ENCODE results near the gene HNRNPA2B1. TPM values are rescaled to one million over a fixed set of nuclear protein-coding genes. Genes with fewer than 3 reads are reported as not detected.
"Not testable (repeated sequence)": the region's sequence is repeated elsewhere in the genome, so short reads cannot be mapped to it uniquely, and the experiment has no call there.

HNRNPA2B1 gene
- total RNA-seq, 1 donor from 2014 or later: 287 TPM

DNA sequence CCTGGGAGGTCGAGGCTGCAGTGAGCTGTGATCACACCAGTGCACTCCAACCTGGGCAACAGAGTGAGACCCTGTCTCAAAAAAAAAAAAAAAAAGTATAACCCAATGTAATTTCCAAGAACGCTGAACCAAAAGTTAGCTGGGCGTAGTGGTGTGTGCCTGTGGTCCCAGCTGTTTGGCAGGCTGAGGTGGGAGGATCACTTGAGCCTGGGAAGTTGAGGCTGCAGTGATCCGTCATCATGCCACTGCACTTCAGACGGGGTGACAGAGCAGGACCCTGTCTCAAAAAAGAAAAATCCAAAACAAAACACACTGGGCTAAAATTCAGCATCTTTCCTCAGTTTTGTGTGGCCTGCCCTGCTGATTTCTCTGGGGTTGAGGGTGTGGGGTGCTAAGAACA, 21.1 kb downstream of the HNRNPA2B1 start:
- H3K4me3 ChIP-seq (ENCODE audit: low read depth, low read length): no peak overlapping the region
- no peak for DNase-seq (ENCODE audit: low read depth)
- TF ChIP-seq, protein P1, sequence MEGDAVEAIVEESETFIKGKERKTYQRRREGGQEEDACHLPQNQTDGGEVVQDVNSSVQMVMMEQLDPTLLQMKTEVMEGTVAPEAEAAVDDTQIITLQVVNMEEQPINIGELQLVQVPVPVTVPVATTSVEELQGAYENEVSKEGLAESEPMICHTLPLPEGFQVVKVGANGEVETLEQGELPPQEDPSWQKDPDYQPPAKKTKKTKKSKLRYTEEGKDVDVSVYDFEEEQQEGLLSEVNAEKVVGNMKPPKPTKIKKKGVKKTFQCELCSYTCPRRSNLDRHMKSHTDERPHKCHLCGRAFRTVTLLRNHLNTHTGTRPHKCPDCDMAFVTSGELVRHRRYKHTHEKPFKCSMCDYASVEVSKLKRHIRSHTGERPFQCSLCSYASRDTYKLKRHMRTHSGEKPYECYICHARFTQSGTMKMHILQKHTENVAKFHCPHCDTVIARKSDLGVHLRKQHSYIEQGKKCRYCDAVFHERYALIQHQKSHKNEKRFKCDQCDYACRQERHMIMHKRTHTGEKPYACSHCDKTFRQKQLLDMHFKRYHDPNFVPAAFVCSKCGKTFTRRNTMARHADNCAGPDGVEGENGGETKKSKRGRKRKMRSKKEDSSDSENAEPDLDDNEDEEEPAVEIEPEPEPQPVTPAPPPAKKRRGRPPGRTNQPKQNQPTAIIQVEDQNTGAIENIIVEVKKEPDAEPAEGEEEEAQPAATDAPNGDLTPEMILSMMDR (conservative IDR thresholded peaks at IDR 0.05; ENCODE audit: low read depth, low read length): no peak

DNA sequence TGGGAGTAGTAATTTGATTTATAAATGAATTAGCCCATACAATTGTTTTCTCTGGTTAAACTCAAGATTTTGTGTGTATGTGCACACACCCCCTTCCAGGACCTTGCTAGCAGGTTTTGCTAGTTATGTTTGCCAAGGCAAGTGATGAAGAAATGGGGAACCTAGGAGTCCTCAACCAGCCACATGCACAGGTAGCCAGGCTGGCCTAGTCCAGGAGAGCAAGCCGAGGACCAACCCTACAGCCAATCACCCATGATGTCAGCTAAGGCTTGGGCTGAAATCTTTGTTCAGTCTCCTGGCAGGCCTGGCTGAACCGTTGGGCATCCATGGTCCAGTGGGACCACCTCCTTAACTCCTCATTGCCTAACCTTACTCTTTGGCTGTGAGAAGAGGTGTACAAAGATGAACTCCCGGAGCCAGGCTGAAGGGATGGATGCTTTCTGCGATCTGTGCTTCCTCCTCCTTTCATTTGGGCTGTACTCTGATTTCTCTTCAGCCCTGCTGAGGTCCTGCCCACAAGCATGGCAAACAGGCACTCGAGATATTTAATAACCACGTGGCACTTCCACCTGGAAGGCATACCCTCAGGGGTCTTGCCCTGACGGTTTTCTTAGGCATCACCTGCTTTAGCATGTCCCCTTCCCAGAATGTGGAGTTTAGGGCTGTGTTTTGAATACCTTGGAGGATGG, 22.1 kb downstream of the HNRNPA2B1 start:
- TF ChIP-seq, protein P1 (conservative IDR thresholded peaks at IDR 0.05; ENCODE audit: low read depth, low read length): no peak
- H3K4me3 ChIP-seq (ENCODE audit: low read depth, low read length): no peak overlapping the region
- no peak for DNase-seq (ENCODE audit: low read depth)

DNA sequence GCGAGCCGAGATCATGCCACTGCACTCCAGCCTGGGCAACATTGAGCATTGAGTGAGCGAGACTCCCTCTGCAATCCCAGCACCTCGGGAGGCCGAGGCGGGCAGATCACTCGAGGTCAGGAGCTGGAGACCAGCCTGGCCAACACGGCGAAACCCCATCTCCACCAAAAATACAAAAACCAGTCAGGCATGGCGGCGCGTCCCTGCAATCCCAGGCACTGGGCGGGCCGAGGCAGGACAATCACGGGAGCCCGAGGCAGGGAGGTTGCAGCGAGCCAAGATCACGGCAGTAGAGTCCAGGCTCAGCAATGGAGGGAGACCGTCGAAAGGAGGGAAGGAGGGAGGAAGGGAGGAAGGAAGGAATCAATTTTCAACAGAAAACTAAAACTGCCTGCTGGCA, 23.3 kb downstream of the HNRNPA2B1 start:
- H3K4me3 ChIP-seq (ENCODE audit: low read depth, low read length); DNase-seq (ENCODE audit: low read depth): not testable (repeated sequence)

DNA sequence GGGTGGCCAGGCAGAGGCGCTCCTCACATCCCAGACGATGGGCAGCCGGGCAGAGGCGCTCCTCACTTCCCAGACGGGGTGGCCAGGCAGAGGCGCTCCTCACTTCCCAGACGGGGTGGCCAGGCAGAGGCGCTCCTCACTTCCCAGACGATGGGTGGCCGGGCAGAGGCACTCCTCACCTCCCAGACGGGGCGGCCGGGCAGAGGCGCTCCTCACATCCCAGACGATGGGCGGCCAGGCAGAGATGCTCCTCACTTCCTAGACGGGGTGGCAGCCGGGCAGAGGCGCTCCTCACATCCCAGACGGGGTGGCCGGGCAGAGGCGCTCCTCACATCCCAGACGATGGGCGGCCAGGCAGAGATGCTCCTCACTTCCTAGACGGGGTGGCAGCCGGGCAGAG, 23.9 kb downstream of the HNRNPA2B1 start:
- not testable (repeated sequence) for H3K4me3 ChIP-seq (ENCODE audit: low read depth, low read length); DNase-seq (ENCODE audit: low read depth)

DNA sequence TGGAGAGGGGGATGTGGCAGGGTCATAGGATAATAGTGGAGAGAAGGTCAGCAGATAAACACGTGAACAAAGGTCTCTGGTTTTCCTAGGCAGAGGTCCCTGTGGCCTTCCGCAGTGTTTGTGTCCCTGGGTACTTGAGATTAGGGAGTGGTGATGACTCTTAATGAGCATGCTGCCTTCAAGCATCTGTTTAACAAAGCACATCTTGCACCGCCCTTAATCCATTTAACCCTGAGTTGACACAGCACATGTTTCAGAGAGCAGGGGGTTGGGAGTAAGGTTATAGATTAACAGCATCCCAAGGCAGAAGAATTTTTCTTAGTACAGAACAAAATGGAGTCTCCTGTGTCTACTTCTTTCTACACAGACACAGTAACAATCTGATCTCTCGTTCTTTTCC, 24.6 kb downstream of the HNRNPA2B1 start:
- not testable (repeated sequence) for DNase-seq (ENCODE audit: low read depth); H3K4me3 ChIP-seq (ENCODE audit: low read depth, low read length)

DNA sequence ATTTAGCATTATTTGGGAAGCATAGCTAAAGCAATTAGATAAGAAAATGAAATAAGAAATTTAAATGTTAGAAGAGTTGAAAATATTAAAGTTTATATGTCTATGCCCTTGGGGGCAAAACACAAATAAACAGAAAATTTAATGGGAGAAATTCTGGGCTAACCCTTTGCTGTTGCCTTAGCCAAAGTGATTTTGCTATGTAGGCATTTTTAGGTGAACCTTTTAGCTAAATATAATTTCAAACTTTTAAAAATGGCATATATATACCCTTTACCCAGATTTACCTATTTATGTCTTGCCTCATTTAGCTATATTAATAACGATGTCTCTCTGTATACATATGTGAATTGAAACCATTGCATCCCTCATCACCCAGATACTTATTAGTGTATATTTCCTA, 28.5 kb downstream of the HNRNPA2B1 start:
- H3K4me3 ChIP-seq (ENCODE audit: low read depth, low read length): no peak overlapping the region
- TF ChIP-seq, protein P1 (conservative IDR thresholded peaks at IDR 0.05; ENCODE audit: low read depth, low read length): no peak
- no peak for DNase-seq (ENCODE audit: low read depth)

DNA sequence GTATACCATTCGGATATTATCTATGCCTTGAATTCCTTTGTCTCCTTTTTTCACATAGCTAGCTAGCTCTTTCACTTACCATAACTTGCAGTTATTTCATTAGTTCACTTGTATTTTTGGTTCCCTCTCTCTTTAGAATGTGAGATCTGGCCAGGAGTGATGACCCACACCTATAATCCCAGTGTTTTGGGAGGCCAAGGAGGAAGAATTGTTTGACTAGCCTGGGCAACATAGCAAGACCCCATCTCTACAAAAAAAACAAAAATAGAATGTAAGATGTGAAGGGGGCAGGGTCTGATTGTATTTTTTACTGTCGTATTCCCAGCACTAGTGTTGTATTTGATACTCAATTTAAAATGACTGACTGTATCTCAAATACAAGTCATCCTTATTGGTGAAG, 28.9 kb downstream of the HNRNPA2B1 start:
- DNase-seq (ENCODE audit: low read depth): no peak
- H3K4me3 ChIP-seq (ENCODE audit: low read depth, low read length): no peak overlapping the region
- TF ChIP-seq, protein P1 (conservative IDR thresholded peaks at IDR 0.05; ENCODE audit: low read depth, low read length): no peak

DNA sequence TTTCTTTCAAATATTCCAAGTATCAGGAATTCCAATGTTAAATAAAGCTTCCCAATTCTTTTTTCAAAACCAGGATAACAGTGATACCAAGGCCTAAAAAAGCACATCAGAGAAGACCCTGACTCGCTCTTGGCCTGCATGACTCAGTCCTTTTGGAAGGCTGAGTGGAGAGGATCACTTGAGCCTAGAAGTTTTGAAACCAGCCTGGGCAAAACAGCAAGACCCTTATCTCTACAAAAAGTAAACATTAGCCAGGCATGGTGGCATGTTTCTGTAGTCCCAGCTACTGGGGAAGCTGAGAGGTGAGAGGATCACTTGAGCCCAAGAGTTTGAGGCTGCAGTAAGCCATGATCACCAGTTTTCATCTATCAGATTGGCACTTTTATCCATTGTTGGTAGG, 29.9 kb downstream of the HNRNPA2B1 start:
- DNase-seq (ENCODE audit: low read depth): no peak
- H3K4me3 ChIP-seq (ENCODE audit: low read depth, low read length): no peak overlapping the region
- TF ChIP-seq, protein P1 (conservative IDR thresholded peaks at IDR 0.05; ENCODE audit: low read depth, low read length): no peak

DNA sequence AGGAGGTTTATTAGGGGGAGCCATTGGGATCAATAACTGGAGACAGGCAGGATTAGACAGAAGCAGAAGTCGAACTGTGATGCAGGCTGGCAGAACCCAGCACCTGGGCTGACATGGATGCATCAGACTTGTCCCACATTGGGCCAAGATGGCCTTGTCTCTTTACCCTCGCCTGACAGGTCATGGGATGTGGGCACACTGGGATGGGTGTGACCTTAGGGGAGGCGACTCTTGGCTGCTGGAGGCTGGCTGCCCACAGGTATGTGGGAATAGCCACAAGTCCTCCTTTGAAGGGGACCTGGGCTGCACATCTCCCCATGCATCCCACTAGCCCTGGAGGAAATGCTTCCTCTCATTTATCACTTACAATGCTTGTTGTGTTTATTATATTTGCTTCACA, 31.3 kb downstream of the HNRNPA2B1 start:
- DNase-seq (ENCODE audit: low read depth): no peak
- H3K4me3 ChIP-seq (ENCODE audit: low read depth, low read length): no peak overlapping the region
- TF ChIP-seq, protein P1 (conservative IDR thresholded peaks at IDR 0.05; ENCODE audit: low read depth, low read length): no peak

Measured in epithelial cell of proximal tubule (primary cell).